Epithelial cell of proximal tubule (primary cell): ENCODE results near the gene TMEM141. TPM values are rescaled to one million over a fixed set of nuclear protein-coding genes. Genes with fewer than 3 reads are reported as not detected.

Experiments
- DNase-seq: peaks from one replicate; pipeline ENCODE4 v3.0.0-alpha.2; 2011; ENCODE audit warnings: low read depth
- H3K4me3 ChIP-seq: 2 replicates; pipeline ENCODE4 v1.5.1; 2011; ENCODE audit warnings: low read depth, mild to moderate bottlenecking, low read length
- CTCF ChIP-seq: conservative IDR thresholded peaks from 2 replicates; pipeline ENCODE4 v1.5.1; 2012; ENCODE audit warnings: low read depth, mild to moderate bottlenecking, low read length
- total RNA-seq: library from RNA; depleted of rRNA; stranded (reverse); fragments of >200 nt; gene quantifications from 2 replicates; pipeline ENCODE4 v1.2.3, GENCODE V29; 2015

The TMEM141 gene
- total RNA-seq, 1 donor from 2014 or later: 108 TPM

- H3K4me3 ChIP-seq: no peak overlapping the region
- TF ChIP-seq CTCF: no peak
- no peak for DNase-seq
Observed at GRCh38 chr9:136746155-136746490, 45.0 kb upstream of the TMEM141 start.

- DNase-seq: no peak
- no peak for TF ChIP-seq CTCF
- no peak overlapping the region for H3K4me3 ChIP-seq
Observed at GRCh38 chr9:136746621-136747020, 44.5 kb upstream of the TMEM141 start.

- H3K4me3 ChIP-seq: no peak overlapping the region
- DNase-seq: no peak
- TF ChIP-seq CTCF: no peak
Observed at GRCh38 chr9:136747161-136748060, 43.7 kb upstream of the TMEM141 start.

- no peak within 1 kb of the TSS for H3K4me3 ChIP-seq
- DNase-seq: no peak
- no peak for TF ChIP-seq CTCF
Observed at GRCh38 chr9:136748201-136748600, 42.9 kb upstream of the TMEM141 start, which contains the start of gene LCN6. Gene LCN6, minus strand, starts transcription at chr9:136748525. Its CDS starts 42 bp downstream, at chr9:136748483.

- no peak for DNase-seq
- H3K4me3 ChIP-seq: no peak overlapping the region
- no peak for TF ChIP-seq CTCF
Observed at GRCh38 chr9:136748666-136749611, 42.2 kb upstream of the TMEM141 start.

- no peak for TF ChIP-seq CTCF
- no peak overlapping the region for H3K4me3 ChIP-seq
- DNase-seq: no peak
Observed at GRCh38 chr9:136750526-136750925, 40.6 kb upstream of the TMEM141 start.
